H1 (cell line): ENCODE data around the gene AGRP. TPM values are rescaled to one million over a fixed set of nuclear protein-coding genes. Genes with fewer than 3 reads are reported as not detected.

Source experiments
- CTCF ChIA-PET: fragments of 300-600 bp; sonication (Branson Sonifier 250); formaldehyde crosslinking; loops from one replicate; lab custom pipeline; 2021; ENCODE audit not compliant: partially characterized antibody; lab: Charles Lee
- POLR2A ChIA-PET: fragments of 300-600 bp; sonication (Branson Sonifier 250); formaldehyde crosslinking; loops from one replicate; lab custom pipeline; 2021; ENCODE audit warnings: inconsistent platforms; ENCODE audit not compliant: partially characterized antibody; lab: Charles Lee
- DNase-seq, 2 experiments: peaks; one replicate each; pipeline versions ENCODE4 v3.0.0 to v3.0.0-alpha.2; 2010 to 2022; ENCODE audit warnings: low spot score in 2 of 2, low read depth in 1 of 2, mixed read lengths in 1 of 2
- FAIRE-seq: peaks from 2 replicates; lab custom pipeline; 2011; peaks lifted over from hg19 to GRCh38; lab: Jason Lieb, UNC
- H2AFZ ChIP-seq: 2 replicates; pipeline ENCODE4 v1.8.1; 2012; ENCODE audit warnings: low read length, inconsistent platforms
- H2AK5ac ChIP-seq: 2 replicates; pipeline ENCODE4 v1.6.1; 2013; ENCODE audit warnings: low read depth, low read length
- H2BK120ac ChIP-seq: replicated peaks from 2 replicates; pipeline ENCODE3; 2013; ENCODE audit warnings: low read depth, low read length, inconsistent platforms
- H2BK12ac ChIP-seq: 2 replicates; pipeline ENCODE4 v1.6.1; 2013; ENCODE audit warnings: low read depth, low read length
- H2BK15ac ChIP-seq: 2 replicates; pipeline ENCODE4 v1.6.1; 2013; ENCODE audit warnings: low read length
- H2BK20ac ChIP-seq: 2 replicates; pipeline ENCODE4 v1.6.1; 2013; ENCODE audit warnings: low read length
- H2BK5ac ChIP-seq: 2 replicates; pipeline ENCODE4 v1.6.1; 2013; ENCODE audit warnings: low read depth, low read length
- H3K14ac ChIP-seq: 2 replicates; pipeline ENCODE4 v1.6.1; 2013; ENCODE audit warnings: inconsistent platforms; ENCODE audit not compliant: insufficient read length
- H3K18ac ChIP-seq: 2 replicates; pipeline ENCODE4 v1.6.1; 2013; ENCODE audit warnings: low read length; ENCODE audit errors: extremely low read depth
- H3K23ac ChIP-seq: 2 replicates; pipeline ENCODE4 v1.6.1; 2013; ENCODE audit warnings: inconsistent platforms; ENCODE audit not compliant: insufficient read length
- H3K23me2 ChIP-seq: 2 replicates; pipeline ENCODE4 v1.6.1; 2013; ENCODE audit warnings: low read depth, low read length
- H3K27ac ChIP-seq: 2 replicates; pipeline ENCODE4 v1.6.1; 2011; ENCODE audit warnings: low read depth, low read length, inconsistent platforms
- H3K27me3 ChIP-seq, 4 experiments: replicated peaks in 1 of 4; 1 replicate in 1 of 4; 2 replicates in 3 of 4; pipeline versions ENCODE4 v1.6.1 to v1.8.1; 2011 to 2013; ENCODE audit warnings: low read length in 3 of 4, mild to moderate bottlenecking in 3 of 4, inconsistent platforms in 2 of 4, mixed read lengths in 2 of 4, moderate library complexity in 1 of 4; ENCODE audit not compliant: control insufficient read depth in 3 of 4, insufficient read depth in 3 of 4; ENCODE audit errors: extremely low read depth in 1 of 4
- H3K36me3 ChIP-seq, 4 experiments: 2 replicates each; pipeline versions ENCODE4 v1.6.1 to v1.8.1; 2011 to 2013; ENCODE audit warnings: mild to moderate bottlenecking in 4 of 4, low read length in 3 of 4, moderate library complexity in 2 of 4, control low read depth in 1 of 4, inconsistent platforms in 1 of 4; ENCODE audit not compliant: insufficient read depth in 4 of 4, control insufficient read depth in 2 of 4
- H3K4ac ChIP-seq: replicated peaks from 2 replicates; pipeline ENCODE3; 2013; ENCODE audit warnings: low read length, low read depth, mixed read lengths, inconsistent platforms; ENCODE audit not compliant: insufficient read length
- H3K4me1 ChIP-seq, 4 experiments: replicated peaks in 1 of 4; 1 replicate in 1 of 4; 2 replicates in 3 of 4; pipeline versions ENCODE4 v1.6.1 to v1.8.1; 2011 to 2013; ENCODE audit warnings: low read length in 3 of 4, inconsistent platforms in 2 of 4, mixed read lengths in 1 of 4; ENCODE audit not compliant: insufficient read depth in 4 of 4, control insufficient read depth in 3 of 4
- H3K4me2 ChIP-seq, 2 experiments: 2 replicates each; pipeline versions ENCODE4 v1.6.1 to v1.8.1; 2011 to 2013; ENCODE audit warnings: low read depth in 2 of 2, low read length in 2 of 2, control low read depth in 1 of 2, inconsistent platforms in 1 of 2, mild to moderate bottlenecking in 1 of 2; ENCODE audit not compliant: insufficient read depth in 1 of 2
- H3K4me3 ChIP-seq, 4 experiments: fragments of 200-600, 300-600 bp in 1 of 4; sonication (generic), shearing (Covaris generic), sonication (Bioruptor Twin) in 1 of 4; 2 replicates each; pipeline versions ENCODE4 v1.5.1 to v1.8.1; 2011 to 2016; ENCODE audit warnings: low read length in 4 of 4, low read depth in 3 of 4, control low read depth in 2 of 4, inconsistent platforms in 2 of 4, mild to moderate bottlenecking in 2 of 4, mixed read lengths in 1 of 4, moderate library complexity in 1 of 4; ENCODE audit not compliant: insufficient read depth in 2 of 4; ENCODE audit errors: extremely low read depth in 1 of 4
- H3K56ac ChIP-seq: replicated peaks from 2 replicates; pipeline ENCODE3; 2013; ENCODE audit warnings: low read depth, mild to moderate bottlenecking, mixed read lengths, low read length, inconsistent platforms; ENCODE audit not compliant: insufficient read length
- H3K79me1 ChIP-seq: 2 replicates; pipeline ENCODE4 v1.6.1; 2013; ENCODE audit warnings: low read depth, low read length, control low read depth
- H3K79me2 ChIP-seq, 2 experiments: 2 replicates each; pipeline versions ENCODE4 v1.6.1 to v1.8.1; 2012 to 2013; ENCODE audit warnings: low read length in 2 of 2, mild to moderate bottlenecking in 2 of 2, inconsistent platforms in 1 of 2; ENCODE audit not compliant: insufficient read depth in 2 of 2, control insufficient read depth in 1 of 2
- H3K9ac ChIP-seq, 4 experiments: replicated peaks in 1 of 4; 1 replicate in 1 of 4; 2 replicates in 3 of 4; pipeline versions ENCODE4 v1.6.1 to v1.8.1; 2011 to 2013; ENCODE audit warnings: low read depth in 3 of 4, low read length in 3 of 4, control low read depth in 2 of 4, mild to moderate bottlenecking in 2 of 4, moderate library complexity in 2 of 4, inconsistent platforms in 1 of 4; ENCODE audit errors: extremely low read depth in 1 of 4
- H3K9me3 ChIP-seq, 2 experiments: 2 replicates each; pipeline versions ENCODE4 v1.6.1 to v1.8.1; 2012 to 2013; ENCODE audit warnings: mild to moderate bottlenecking in 2 of 2, moderate library complexity in 2 of 2, control low read depth in 1 of 2, inconsistent platforms in 1 of 2, low read depth in 1 of 2, low read length in 1 of 2, mixed read lengths in 1 of 2; ENCODE audit not compliant: insufficient read depth in 2 of 2
- H4K20me1 ChIP-seq, 2 experiments: replicated peaks in 1 of 2; 2 replicates each; pipeline versions ENCODE3 to v1.8.1; 2011 to 2013; ENCODE audit warnings: inconsistent platforms in 2 of 2, low read length in 2 of 2, mild to moderate bottlenecking in 1 of 2; ENCODE audit not compliant: insufficient read depth in 2 of 2, control insufficient read depth in 1 of 2
- H4K5ac ChIP-seq: 2 replicates; pipeline ENCODE4 v1.6.1; 2013; ENCODE audit warnings: low read length, low read depth, mixed read lengths, inconsistent platforms; ENCODE audit not compliant: insufficient read length
- H4K8ac ChIP-seq: 2 replicates; pipeline ENCODE4 v1.8.0; 2013; ENCODE audit warnings: mild to moderate bottlenecking, moderate library complexity, low read length, inconsistent platforms; ENCODE audit not compliant: insufficient read depth; ENCODE audit errors: extremely low read depth
- H4K91ac ChIP-seq: replicated peaks from 2 replicates; pipeline ENCODE3; 2013; ENCODE audit warnings: low read length, mixed read lengths, inconsistent platforms; ENCODE audit not compliant: insufficient read length
- CEBPB ChIP-seq: IDR thresholded peaks from 2 replicates; pipeline ENCODE4 v1.6.1; 2012; ENCODE audit warnings: low read depth, low read length
- CREB1 ChIP-seq: IDR thresholded peaks from 2 replicates; pipeline ENCODE4 v1.6.1; 2012; ENCODE audit warnings: inconsistent platforms
- GABPA ChIP-seq: IDR thresholded peaks from 2 replicates; pipeline ENCODE4 v1.6.1; 2011; ENCODE audit warnings: mild to moderate bottlenecking, low read length, moderate library complexity, borderline replicate concordance; ENCODE audit not compliant: insufficient read depth
- JUND ChIP-seq: IDR thresholded peaks from 2 replicates; pipeline ENCODE4 v1.6.1; 2011; ENCODE audit warnings: mild to moderate bottlenecking, improper control_type of control experiment, low read length
- KDM4A ChIP-seq: IDR thresholded peaks from one replicate; pipeline ENCODE4 v1.7.1; 2012; ENCODE audit warnings: low read depth, mild to moderate bottlenecking, moderate library complexity, low read length, inconsistent platforms; ENCODE audit not compliant: severe bottlenecking
- RFX5 ChIP-seq: IDR thresholded peaks from 2 replicates; pipeline ENCODE4 v1.6.1; 2011; ENCODE audit warnings: low read depth, low read length, improper control_type of control experiment, borderline replicate concordance
- SIN3A ChIP-seq, 2 experiments: IDR thresholded peaks in 1 of 2; conservative IDR thresholded peaks in 1 of 2; 2 replicates each; pipeline ENCODE4 v1.6.1; 2011 to 2012; ENCODE audit warnings: low read length in 2 of 2, improper control_type of control experiment in 1 of 2, low read depth in 1 of 2, mild to moderate bottlenecking in 1 of 2
- SP1 ChIP-seq: IDR thresholded peaks from 2 replicates; pipeline ENCODE4 v1.6.1; 2011; ENCODE audit warnings: low read depth, low read length
- SUZ12 ChIP-seq: fragments of 200-600 bp; sonication (generic); IDR thresholded peaks from 2 replicates; pipeline ENCODE4 v1.6.1; 2012; ENCODE audit warnings: mild to moderate bottlenecking, inconsistent platforms, low read length, moderate library complexity, mixed read lengths
- YY1 ChIP-seq: IDR thresholded peaks from 2 replicates; pipeline ENCODE4 v1.6.1; 2011; ENCODE audit warnings: low read depth, mild to moderate bottlenecking, low read length
- WGBS, 2 experiments: shearing (Covaris generic) in 1 of 2; methylation state at CpG; one replicate each; pipeline versions ENCODE4 v1.1.6 to v1.1.7; 2013 to 2015; ENCODE audit warnings: low lambda C conversion rate in 2 of 2, mixed read lengths in 2 of 2, inconsistent platforms in 1 of 2, low coverage in 1 of 2, missing lambda C conversion rate in 1 of 2; ENCODE audit not compliant: insufficient replicate concordance in 2 of 2, insufficient coverage in 1 of 2, insufficient read length in 1 of 2; ENCODE audit errors: extremely low coverage in 1 of 2, missing lambda C conversion rate in 1 of 2; 5-methylcytosine and 5-hydroxymethylcytosine counted together
- polyA plus RNA-seq, 7 experiments: library from polyadenylated mRNA; depleted of rRNA in 3 of 7; stranded (reverse) in 5 of 7; unstranded in 2 of 7; fragments of >200 nt in 5 of 7; fragments of 200-250 nt in 2 of 7; gene quantifications; 1 replicate in 5 of 7; 2 replicates in 1 of 7; 4 replicates in 1 of 7; pipeline versions ENCODE4 v1.2.1 to v1.2.3, GENCODE V29; 2011 to 2013; ENCODE audit warnings: missing spikeins in 2 of 7, mixed read lengths in 2 of 7
- total RNA-seq: library from RNA; stranded (reverse); fragmentation: NEBNext Ultra II Directional; extraction: Animal tissue kit (Norgen Biotek cat#: 25700); gene quantifications from 2 replicates; pipeline ENCODE4 v1.2.1, GENCODE V29; 2021

Gene AGRP
- total and polyA plus RNA-seq, 2 of the 8 experiments (the other 6 are each of a cell fraction or from before 2014, with no cell fraction given), result not detected

- no peak overlapping the region for H3K56ac ChIP-seq
- no peak overlapping the region for H3K4me3 ChIP-seq
- H3K27ac ChIP-seq, result no peak overlapping the region
- no peaks in the 10 kb centered on the region for H3K23me2 ChIP-seq
- H2AK5ac ChIP-seq, result no peak overlapping the region
- no peak overlapping the region for H4K8ac ChIP-seq
- WGBS, 2 experiments, result 93% methylated on average over 8 of the region's 8 CpGs; no CpG with 5 or more reads in 1 of the 2 experiments
- H3K23ac ChIP-seq, result no peak overlapping the region
- H2BK12ac ChIP-seq, result no peak overlapping the region
- H3K79me2 ChIP-seq, result no peaks in the 10 kb centered on the region
- no peak overlapping the region for H2AFZ ChIP-seq
- peaks cover 0 to 8% (median 4%) of the 10 kb centered on the region in 4 experiments; a peak in 5 of 7 replicates for H3K4me1 ChIP-seq
- ChIA-PET CTCF (interaction anchor here (0.9 to 28.6 kb wide), 14 partner anchors 3 to 187 kb away, joined by 3 to 683 read pairs (median 5); partner anchors contain the start of genes HSD11B2, TPPP3 and ZDHHC1), POLR2A (interaction anchor here (1.1 to 8.5 kb wide), 4 partner anchors 9 to 98 kb away, joined by 3 to 67 read pairs (median 4); partner anchors contain the start of gene HSD11B2)
- H3K9ac ChIP-seq, result no peak overlapping the region
- no peaks in the 10 kb centered on the region; the same call in none of the 2 replicates for H3K79me1 ChIP-seq
- no peak overlapping the region for H3K4me2 ChIP-seq
- FAIRE-seq (no peak), DNase-seq (no peak)
- H3K27me3 ChIP-seq, result no peaks in the 10 kb centered on the region
- H3K18ac ChIP-seq, result no peak overlapping the region
- H4K20me1 ChIP-seq, result peaks cover 2 to 4% of the 10 kb centered on the region in 2 experiments
- no peak overlapping the region for H4K91ac ChIP-seq
- TF ChIP-seq YY1 (no peak), SP1 (no peak), JUND (no peak), CREB1 (no peak), KDM4A (no peak), GABPA (no peak), SUZ12 (no peak), CEBPB (no peak), SIN3A (conservative IDR thresholded peaks at IDR 0.05 in 1 of 2, IDR thresholded peaks at IDR 0.05 in 1 of 2; ENCODE audit: low read depth in 1 of 2, low read length in 2 of 2) (no peak), RFX5 (no peak)
- no peak overlapping the region for H2BK120ac ChIP-seq
- H2BK20ac ChIP-seq, result no peak overlapping the region
- H2BK5ac ChIP-seq, result no peak overlapping the region
- H2BK15ac ChIP-seq, result no peak overlapping the region
- no peak overlapping the region for H4K5ac ChIP-seq
- no peak overlapping the region for H3K4ac ChIP-seq
- H3K14ac ChIP-seq, result no peak overlapping the region
- peaks cover 0 to 5% (median 0%) of the 10 kb centered on the region in 4 experiments; a peak in 1 of 8 replicates for H3K36me3 ChIP-seq
- H3K9me3 ChIP-seq, result peaks cover 0 to 4% of the 10 kb centered on the region in 2 experiments; a peak in 1 of 4 replicates
Observed at GRCh38 chr16:67446968-67447507, 36.3 kb downstream of the AGRP start.
